ENCODE data around the gene NOSIP. TPM values are rescaled to one million over a fixed set of nuclear protein-coding genes. Genes with fewer than 3 reads are reported as not detected.

The NOSIP gene
- total RNA-seq, 1 experiment from 2014 or later, result 66.1 TPM

- DNase-seq (ENCODE audit: low read depth, low spot score), result no peak
- Histone ChIP-seq H3K9me3 (ENCODE audit: control insufficient read depth, insufficient read depth, low read depth, low read length) (no peaks in the 10 kb centered on the region), H3K4me1 (ENCODE audit: control insufficient read depth, insufficient read depth, low read length) (no peaks in the 10 kb centered on the region), H3K4me3 (ENCODE audit: low read depth in 2 of 2, low read length in 2 of 2) (no peak overlapping the region), H3K27ac (ENCODE audit: low read length) (no peak overlapping the region), H3K36me3 (ENCODE audit: control insufficient read depth, insufficient read depth, low read length) (peaks cover 4% of the 10 kb centered on the region; the same call in 1 of the 2 replicates), H3K27me3 (ENCODE audit: control insufficient read depth, insufficient read depth, low read length) (no peaks in the 10 kb centered on the region)
- ATAC-seq, result no peak
- no TSS peak for BruUV-seq (replicated peaks)
- TF ChIP-seq POLR2AphosphoS5 (IDR thresholded peaks at IDR 0.05; ENCODE audit: low read depth, low read length) (no peak), SIN3A (IDR thresholded peaks at IDR 0.05; ENCODE audit: borderline replicate concordance, insufficient read depth, low read depth, low read length) (no peak), TCF7L2 (IDR thresholded peaks at IDR 0.05; ENCODE audit: low read depth, low read length) (no peak), CTCF (IDR thresholded peaks at IDR 0.05) (no peak), REST (IDR thresholded peaks at IDR 0.05; ENCODE audit: insufficient read depth in 1 of 2, low read depth in 2 of 2, low read length in 1 of 2) (no peak)
- ChIA-PET POLR2A (no interaction called here), CTCF (no interaction called here)
- intact Hi-C loops (cut with micrococcal nuclease; ENCODE audit: unreplicated experiment) (no loop called here), in situ Hi-C loops (cut with HindIII; ENCODE audit: low pct_unique_long_range_greater_than_20kb, low sequenced_read_pairs) (no loop called here)
Observed at GRCh38 chr19:49587227-49587626, 6.9 kb upstream of the NOSIP start.

GRCh38 chr19:49585023-49585422 lies 4.7 kb upstream of the NOSIP start:
- 0 out of 2 replicates have a peak, but pooled peaks cover 2% of the 10 kb centered on the region for H3K4me1 ChIP-seq (ENCODE audit: control insufficient read depth, insufficient read depth, low read length)
- H3K36me3 ChIP-seq (ENCODE audit: control insufficient read depth, insufficient read depth, low read length), result peaks cover 4% of the 10 kb centered on the region; the same call in 1 of the 2 replicates
- no peaks in the 10 kb centered on the region for H3K9me3 ChIP-seq (ENCODE audit: control insufficient read depth, insufficient read depth, low read depth, low read length)
- no TSS peak for BruUV-seq (replicated peaks)
- no peak overlapping the region for H3K4me3 ChIP-seq (ENCODE audit: low read depth in 2 of 2, low read length in 2 of 2)
- ChIA-PET CTCF (no interaction called here), POLR2A (no interaction called here)
- in situ Hi-C loops (cut with HindIII; ENCODE audit: low pct_unique_long_range_greater_than_20kb, low sequenced_read_pairs), result no loop called here
- no peak for ATAC-seq
- TF ChIP-seq SIN3A (IDR thresholded peaks at IDR 0.05; ENCODE audit: borderline replicate concordance, insufficient read depth, low read depth, low read length) (no peak), TCF7L2 (IDR thresholded peaks at IDR 0.05; ENCODE audit: low read depth, low read length) (no peak), REST (IDR thresholded peaks at IDR 0.05; ENCODE audit: insufficient read depth in 1 of 2, low read depth in 2 of 2, low read length in 1 of 2) (no peak), CTCF (IDR thresholded peaks at IDR 0.05) (no peak)
- DNase-seq (ENCODE audit: low read depth, low spot score), result no peak
- intact Hi-C loops (cut with micrococcal nuclease; ENCODE audit: unreplicated experiment), result no loop called here
- no peaks in the 10 kb centered on the region for H3K27me3 ChIP-seq (ENCODE audit: control insufficient read depth, insufficient read depth, low read length)
- H3K27ac ChIP-seq (ENCODE audit: low read length), result no peak overlapping the region
